Measurements from ENCODE around the gene SEMA3D. TPM values are rescaled to one million over a fixed set of nuclear protein-coding genes. Genes with fewer than 3 reads are reported as not detected.

Gene SEMA3D
- total and polyA plus RNA-seq, 2 donors (not counting 3 experiments of a cell fraction or from before 2014, with no cell fraction given) = 9.9 to 10.3 TPM

GRCh38 chr7:85221796-85222195 is 34.9 kb upstream of the SEMA3D start:
- TF ChIP-seq CTCF (IDR thresholded peaks at IDR 0.05; ENCODE audit: extremely low read depth in 1 of 2, insufficient read depth in 1 of 2, low read depth in 1 of 2, low read length in 2 of 2) (no peak), POLR2A (IDR thresholded peaks at IDR 0.05; ENCODE audit: low read depth, low read length) (no peak), EZH2 (IDR thresholded peaks at IDR 0.05; ENCODE audit: borderline replicate concordance, low read depth, low read length, severe bottlenecking) (no peak), JUN (IDR thresholded peaks at IDR 0.05; ENCODE audit: borderline replicate concordance, insufficient read depth, insufficient read length, low read depth) (no peak), MYC (IDR thresholded peaks at IDR 0.05; ENCODE audit: low read depth, low read length) (no peak), FOS (IDR thresholded peaks at IDR 0.05; ENCODE audit: borderline replicate concordance, insufficient read depth, low read length) (no peak), POLR2AphosphoS5 (IDR thresholded peaks at IDR 0.05; ENCODE audit: insufficient read depth, low read depth, low read length) (no peak), MAX (IDR thresholded peaks at IDR 0.05; ENCODE audit: insufficient read depth, insufficient read length) (no peak), GATA2 (IDR thresholded peaks at IDR 0.05; ENCODE audit: insufficient read depth, insufficient read length, low read depth, low read length) (no peak)
- intact Hi-C loops (cut with micrococcal nuclease) = no loop called here
- ChIA-PET POLR2A (no interaction called here), CTCF (no interaction called here)
- no peaks in the 10 kb centered on the region for H3K4me1 ChIP-seq (ENCODE audit: control insufficient read depth, extremely low read depth, insufficient read depth, low read length)
- H2AFZ ChIP-seq (ENCODE audit: low read depth, low read length) = no peak overlapping the region
- DNase-seq (ENCODE audit: low read depth, low spot score) (no peak), FAIRE-seq (no peak)
- H3K9me1 ChIP-seq (replicated peaks; ENCODE audit: control insufficient read depth, extremely low read depth, insufficient read depth, low read length) = no peaks in the 10 kb centered on the region
- H3K79me2 ChIP-seq (ENCODE audit: control insufficient read depth, insufficient read depth, low read length) = no peaks in the 10 kb centered on the region
- H3K27ac ChIP-seq (ENCODE audit: insufficient read depth, low read depth, low read length) = no peak overlapping the region
- H3K27me3 ChIP-seq (ENCODE audit: control insufficient read depth in 2 of 2, insufficient read depth in 2 of 2, low read length in 2 of 2) = no peaks in the 10 kb centered on the region
- no peak overlapping the region for H3K4me2 ChIP-seq (ENCODE audit: insufficient read depth, low read length)
- dilution Hi-C loops (cut with MboI; ENCODE audit: extremely low pct_ligation_motif_present, low sequenced_read_pairs) = no loop called here
- H3K36me3 ChIP-seq (ENCODE audit: control insufficient read depth in 2 of 2, extremely low read depth in 1 of 2, insufficient read depth in 2 of 2, low read length in 2 of 2) = no peaks in the 10 kb centered on the region
- no peak overlapping the region for H3K4me3 ChIP-seq (replicated peaks in 1 of 3; ENCODE audit: insufficient read depth in 1 of 3, low read depth in 1 of 3, low read length in 3 of 3)
- BruUV-seq (replicated peaks) = no TSS peak
- H3K9me3 ChIP-seq (replicated peaks; ENCODE audit: control insufficient read depth, insufficient read depth, low read length) = no peaks in the 10 kb centered on the region
- H4K20me1 ChIP-seq (replicated peaks; ENCODE audit: control insufficient read depth, extremely low read depth, insufficient read depth, low read length) = no peaks in the 10 kb centered on the region
- no peak overlapping the region for H3K9ac ChIP-seq (replicated peaks; ENCODE audit: extremely low read depth, insufficient read depth, low read length)

Data from endothelial cell of umbilical vein (primary cell).